HepG2 (cell line): ENCODE data around the gene PCYT2. TPM values are rescaled to one million over a fixed set of nuclear protein-coding genes. Genes with fewer than 3 reads are reported as not detected.
A peak's percentile ranks its signal among the peaks of the same experiment; 100 is the strongest.

Source experiments
- AFF4 ChIP-seq: sonication (generic); formaldehyde crosslinking; IDR thresholded peaks from 2 replicates; pipeline ENCODE4 v1.4.0; 2020; ENCODE audit warnings: missing genetic modification reagents
- EEA1 ChIP-seq: sonication (generic); formaldehyde crosslinking; IDR thresholded peaks from 2 replicates; pipeline ENCODE4 v1.5.1; 2020; ENCODE audit warnings: mild to moderate bottlenecking, missing genetic modification reagents, borderline replicate concordance
- ETS1 ChIP-seq: sonication (generic); formaldehyde crosslinking; IDR thresholded peaks from 2 replicates; pipeline ENCODE4 v1.4.0; 2020; ENCODE audit warnings: missing genetic modification reagents
- FOXA1 ChIP-seq, 2 experiments: fragments of 450-650 bp in 1 of 2; sonication (generic) in 1 of 2; formaldehyde crosslinking in 1 of 2; IDR thresholded peaks; 2 replicates each; pipeline versions ENCODE4 v1.4.0 to v1.6.1; 2016 to 2020; ENCODE audit warnings: missing genetic modification reagents in 1 of 2
- MEF2D ChIP-seq: sonication (generic); formaldehyde crosslinking; IDR thresholded peaks from 2 replicates; pipeline ENCODE4 v1.5.1; 2020; ENCODE audit warnings: mild to moderate bottlenecking, missing genetic modification reagents
- PAF1 ChIP-seq: IDR thresholded peaks from 2 replicates; pipeline ENCODE4 v1.6.1; 2016; ENCODE audit warnings: missing genetic modification reagents, missing compliant biosample characterization
- PPARG ChIP-seq: conservative IDR thresholded peaks from 2 replicates; pipeline ENCODE4 v1.6.1; 2016; ENCODE audit warnings: missing biosample characterization, missing genetic modification reagents
- RBFOX2 ChIP-seq: fragments of 200-400 bp; formaldehyde crosslinking; IDR thresholded peaks from 2 replicates; pipeline ENCODE4 v1.6.1; 2017; ENCODE audit warnings: low read depth, mild to moderate bottlenecking, low read length
- SMAD1 ChIP-seq: sonication (generic); formaldehyde crosslinking; IDR thresholded peaks from 2 replicates; pipeline ENCODE4 v1.4.0; 2020; ENCODE audit warnings: missing genetic modification reagents, low read depth, mild to moderate bottlenecking, borderline replicate concordance
- THAP9 ChIP-seq: sonication (generic); formaldehyde crosslinking; IDR thresholded peaks from 2 replicates; pipeline ENCODE4; 2020; ENCODE audit warnings: missing genetic modification reagents, mild to moderate bottlenecking, borderline replicate concordance
- ZFP37 ChIP-seq: sonication (generic); formaldehyde crosslinking; IDR thresholded peaks from 2 replicates; pipeline ENCODE4 v1.4.0; 2020; ENCODE audit warnings: missing genetic modification reagents, borderline replicate concordance
- ZFP90 ChIP-seq: sonication (generic); formaldehyde crosslinking; IDR thresholded peaks from 2 replicates; pipeline ENCODE4 v1.8.0; 2022; ENCODE audit warnings: missing genetic modification reagents, mild to moderate bottlenecking, inconsistent platforms, borderline replicate concordance
- ZNF17 ChIP-seq: sonication (generic); formaldehyde crosslinking; IDR thresholded peaks from 2 replicates; pipeline ENCODE4 v1.5.0; 2020; ENCODE audit warnings: mild to moderate bottlenecking, missing genetic modification reagents
- ZNF256 ChIP-seq: sonication (generic); formaldehyde crosslinking; conservative IDR thresholded peaks from 2 replicates; pipeline ENCODE4 v1.4.0; 2020; ENCODE audit warnings: missing genetic modification reagents
- ZNF547 ChIP-seq: sonication (generic); formaldehyde crosslinking; IDR thresholded peaks from 2 replicates; pipeline ENCODE4 v1.5.1; 2020; ENCODE audit warnings: mild to moderate bottlenecking, missing genetic modification reagents
- ZNF567 ChIP-seq: sonication (generic); formaldehyde crosslinking; IDR thresholded peaks from 2 replicates; pipeline ENCODE4 v1.8.1; 2023; ENCODE audit warnings: mild to moderate bottlenecking, missing genetic modification reagents, borderline replicate concordance
- ZNF619 ChIP-seq: sonication (generic); formaldehyde crosslinking; IDR thresholded peaks from 2 replicates; pipeline ENCODE4 v1.4.0; 2020; ENCODE audit warnings: mild to moderate bottlenecking, missing genetic modification reagents
- ZNF674 ChIP-seq: sonication (generic); formaldehyde crosslinking; IDR thresholded peaks from 2 replicates; pipeline ENCODE4 v1.5.0; 2020; ENCODE audit warnings: low read depth, mild to moderate bottlenecking, missing genetic modification reagents
- ZNF768 ChIP-seq: sonication (generic); formaldehyde crosslinking; IDR thresholded peaks from 2 replicates; pipeline ENCODE4 v1.4.0; 2020; ENCODE audit warnings: missing genetic modification reagents
- ZNF879 ChIP-seq: sonication (generic); formaldehyde crosslinking; IDR thresholded peaks from 2 replicates; pipeline ENCODE4 v1.8.1; 2023; ENCODE audit warnings: missing genetic modification reagents
- polyA plus RNA-seq, 8 experiments: library from polyadenylated mRNA; depleted of rRNA in 3 of 8; stranded (reverse) in 7 of 8; unstranded in 1 of 8; fragments of >200 nt; fragmentation: Illumina TruSeq in 4 of 8; extraction: Trizol in 4 of 8; gene quantifications; 2 replicates each; pipeline versions ENCODE4 v1.2.1 to v1.2.3, GENCODE V29; 2011 to 2016; ENCODE audit warnings: low read depth in 4 of 8, missing spikeins in 1 of 8, mixed read lengths in 1 of 8; ENCODE audit not compliant: insufficient read depth in 1 of 8
- total RNA-seq, 5 experiments: library from RNA; depleted of rRNA; stranded (reverse); fragments of >200 nt; fragmentation: Illumina TruSeq; extraction: Trizol; gene quantifications; 2 replicates each; pipeline ENCODE4 v1.2.3, GENCODE V29; 2016; ENCODE audit warnings: low read depth in 1 of 5
- TF ChIP-seq, protein P1 (sequence below): sonication (generic); formaldehyde crosslinking; IDR thresholded peaks from 2 replicates; pipeline ENCODE4 v1.5.1; 2020; ENCODE audit warnings: missing genetic modification reagents, mild to moderate bottlenecking, borderline replicate concordance

PCYT2 gene
- total and polyA plus RNA-seq, 2 of the 13 experiments (the other 11 are each of a cell fraction or from before 2014, with no cell fraction given), result 147 to 297 TPM

GRCh38 chr17:81927152-81927652 is 16.0 kb upstream of the PCYT2 start (continued):
- TF ChIP-seq EEA1 (CRISPR knock-in tag) (0 out of 2 replicates have a peak, but pooled peaks have one; percentile 15), ZNF547 (no peak), PPARG (CRISPR knock-in tag) (no peak), ZNF619 (no peak), FOXA1 (IDR thresholded peaks at IDR 0.05) (no peak), FOXA1 (CRISPR knock-in tag; IDR thresholded peaks at IDR 0.05) (no peak), ZNF768 (CRISPR knock-in tag) (peak; percentile 7; the same call in 1 of the 2 replicates), ZNF879 (CRISPR knock-in tag) (peak; percentile 83; the same call in 1 of the 2 replicates), PAF1 (CRISPR knock-in tag) (no peak), ZNF567 (CRISPR knock-in tag) (no peak), MEF2D (CRISPR knock-in tag) (no peak), THAP9 (no peak), ZNF674 (CRISPR knock-in tag) (no peak), ZNF256 (CRISPR knock-in tag) (no peak), RBFOX2 (peak; percentile 81), ZFP90 (CRISPR knock-in tag) (no peak), ETS1 (CRISPR knock-in tag) (0 out of 2 replicates have a peak, but pooled peaks have one; percentile 14), ZFP37 (CRISPR knock-in tag) (no peak), ZNF17 (CRISPR knock-in tag) (no peak), SMAD1 (CRISPR knock-in tag) (no peak), AFF4 (no peak)
- TF ChIP-seq, protein P1, sequence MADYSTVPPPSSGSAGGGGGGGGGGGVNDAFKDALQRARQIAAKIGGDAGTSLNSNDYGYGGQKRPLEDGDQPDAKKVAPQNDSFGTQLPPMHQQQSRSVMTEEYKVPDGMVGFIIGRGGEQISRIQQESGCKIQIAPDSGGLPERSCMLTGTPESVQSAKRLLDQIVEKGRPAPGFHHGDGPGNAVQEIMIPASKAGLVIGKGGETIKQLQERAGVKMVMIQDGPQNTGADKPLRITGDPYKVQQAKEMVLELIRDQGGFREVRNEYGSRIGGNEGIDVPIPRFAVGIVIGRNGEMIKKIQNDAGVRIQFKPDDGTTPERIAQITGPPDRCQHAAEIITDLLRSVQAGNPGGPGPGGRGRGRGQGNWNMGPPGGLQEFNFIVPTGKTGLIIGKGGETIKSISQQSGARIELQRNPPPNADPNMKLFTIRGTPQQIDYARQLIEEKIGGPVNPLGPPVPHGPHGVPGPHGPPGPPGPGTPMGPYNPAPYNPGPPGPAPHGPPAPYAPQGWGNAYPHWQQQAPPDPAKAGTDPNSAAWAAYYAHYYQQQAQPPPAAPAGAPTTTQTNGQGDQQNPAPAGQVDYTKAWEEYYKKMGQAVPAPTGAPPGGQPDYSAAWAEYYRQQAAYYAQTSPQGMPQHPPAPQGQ (CRISPR knock-in tag), result no peak
